ENCODE measurements around the gene OR51S1.

Gene OR51S1

GRCh38 chr11:4826425-4826824, 22.6 kb downstream of the OR51S1 start:
- Histone ChIP-seq H3K27me3 (ENCODE audit: insufficient read depth, low read depth) (no peaks in the 10 kb centered on the region), H3K4me1 (ENCODE audit: low read depth, poor library complexity, severe bottlenecking) (no peaks in the 10 kb centered on the region), H4K20me1 (ENCODE audit: insufficient read depth) (no peaks in the 10 kb centered on the region), H2AFZ (ENCODE audit: low read depth) (no peak overlapping the region), H3K4me3 (IDR thresholded peaks at IDR 0.05; ENCODE audit: insufficient read depth, low read depth, low read length) (no peak overlapping the region), H3K79me2 (ENCODE audit: insufficient read depth, low read depth) (no peaks in the 10 kb centered on the region), H3K27ac (no peak overlapping the region), H3K9ac (no peak overlapping the region), H3K36me3 (ENCODE audit: insufficient read depth) (no peaks in the 10 kb centered on the region), H3K4me2 (no peak overlapping the region)
- TF ChIP-seq CTCF (conservative IDR thresholded peaks at IDR 0.05; ENCODE audit: low read depth, low read length): no peak

GRCh38 chr11:4825132-4825531, 23.9 kb downstream of the OR51S1 start:
- Histone ChIP-seq H3K27me3 (ENCODE audit: insufficient read depth, low read depth) (no peaks in the 10 kb centered on the region), H3K4me3 (IDR thresholded peaks at IDR 0.05; ENCODE audit: insufficient read depth, low read depth, low read length) (no peak overlapping the region), H3K9ac (no peak overlapping the region), H2AFZ (ENCODE audit: low read depth) (no peak overlapping the region), H3K4me2 (no peak overlapping the region), H3K27ac (no peak overlapping the region), H4K20me1 (ENCODE audit: insufficient read depth) (no peaks in the 10 kb centered on the region), H3K79me2 (ENCODE audit: insufficient read depth, low read depth) (no peaks in the 10 kb centered on the region), H3K4me1 (ENCODE audit: low read depth, poor library complexity, severe bottlenecking) (no peaks in the 10 kb centered on the region), H3K36me3 (ENCODE audit: insufficient read depth) (no peaks in the 10 kb centered on the region)
- TF ChIP-seq CTCF (conservative IDR thresholded peaks at IDR 0.05; ENCODE audit: low read depth, low read length): no peak

- no peaks in the 10 kb centered on the region for H3K27me3 ChIP-seq (ENCODE audit: insufficient read depth, low read depth)
- H3K4me2 ChIP-seq: no peak within 1 kb of the TSS
- no peaks in the 10 kb centered on the region for H3K36me3 ChIP-seq (ENCODE audit: insufficient read depth)
- no peak within 1 kb of the TSS for H2AFZ ChIP-seq (ENCODE audit: low read depth)
- no peak within 1 kb of the TSS for H3K27ac ChIP-seq
- H3K79me2 ChIP-seq (ENCODE audit: insufficient read depth, low read depth): no peaks in the 10 kb centered on the region
- TF ChIP-seq CTCF (conservative IDR thresholded peaks at IDR 0.05; ENCODE audit: low read depth, low read length): no peak
- H4K20me1 ChIP-seq (ENCODE audit: insufficient read depth): no peaks in the 10 kb centered on the region
- H3K4me1 ChIP-seq (ENCODE audit: low read depth, poor library complexity, severe bottlenecking): no peaks in the 10 kb centered on the region
- no peak within 1 kb of the TSS for H3K4me3 ChIP-seq (IDR thresholded peaks at IDR 0.05; ENCODE audit: insufficient read depth, low read depth, low read length)
- H3K9ac ChIP-seq: no peak within 1 kb of the TSS
Measured at GRCh38 chr11:4821021-4821420, 28.0 kb downstream of the OR51S1 start, which contains the start of gene OR51F2. OR51F2 (plus strand) TSS chr11:4821321; CDS start chr11:4821422, 101 bp downstream.

GRCh38 chr11:4809246-4809645, 39.8 kb downstream of the OR51S1 start:
- no peaks in the 10 kb centered on the region for H4K20me1 ChIP-seq (ENCODE audit: insufficient read depth)
- no peak overlapping the region for H3K9ac ChIP-seq
- no peak overlapping the region for H3K4me3 ChIP-seq (IDR thresholded peaks at IDR 0.05; ENCODE audit: insufficient read depth, low read depth, low read length)
- H3K4me2 ChIP-seq: no peak overlapping the region
- H3K27me3 ChIP-seq (ENCODE audit: insufficient read depth, low read depth): no peaks in the 10 kb centered on the region
- no peak overlapping the region for H3K27ac ChIP-seq
- no peaks in the 10 kb centered on the region for H3K79me2 ChIP-seq (ENCODE audit: insufficient read depth, low read depth)
- no peaks in the 10 kb centered on the region for H3K36me3 ChIP-seq (ENCODE audit: insufficient read depth)
- no peak overlapping the region for H2AFZ ChIP-seq (ENCODE audit: low read depth)
- TF ChIP-seq CTCF (conservative IDR thresholded peaks at IDR 0.05; ENCODE audit: low read depth, low read length): no peak
- no peaks in the 10 kb centered on the region for H3K4me1 ChIP-seq (ENCODE audit: low read depth, poor library complexity, severe bottlenecking)

Measured in KMS-11 (cell line).